AG20443 (cell line): Measurements from ENCODE around the gene FXYD2.
"Not testable (repeated sequence)": the region's sequence is repeated elsewhere in the genome, so short reads cannot be mapped to it uniquely, and the experiment has no call there.

Source experiments
- DNase-seq: peaks from one replicate; pipeline ENCODE4 v3.0.0; 2012; ENCODE audit warnings: low spot score, mixed read lengths

The FXYD2 gene

GRCh38 chr11:117824571-117825537 lies at the start of gene FXYD2:
Gene FXYD2 (minus strand): TSS chr11:117824744. CDS start chr11:117824678, 66 bp downstream.
- DNase-seq: no peak

GRCh38 chr11:117873828-117874125 lies 49.2 kb upstream of the FXYD2 start:
- no peak for DNase-seq

- no peak for DNase-seq
These were observed 48.7 kb upstream of the FXYD2 start for GRCh38 chr11:117872975-117873827.

- DNase-seq: no peak
These were observed 47.9 kb upstream of the FXYD2 start for GRCh38 chr11:117872420-117872961.

GRCh38 chr11:117871784-117872183 lies 47.2 kb upstream of the FXYD2 start:
- no peak for DNase-seq

- DNase-seq: no peak
These were observed 46.6 kb upstream of the FXYD2 start for GRCh38 chr11:117871160-117871559.

GRCh38 chr11:117870103-117870952 lies 45.8 kb upstream of the FXYD2 start:
- DNase-seq: peak; percentile 4

- DNase-seq: no peak
These were observed 45.1 kb upstream of the FXYD2 start for GRCh38 chr11:117869604-117870003.

- DNase-seq: no peak
These were observed 44.4 kb upstream of the FXYD2 start for GRCh38 chr11:117868815-117869561.

GRCh38 chr11:117868088-117868487 lies 43.5 kb upstream of the FXYD2 start:
- no peak for DNase-seq

- no peak for DNase-seq
These were observed 42.0 kb upstream of the FXYD2 start for GRCh38 chr11:117866526-117866925.

- not testable (repeated sequence) for DNase-seq
These were observed 41.0 kb upstream of the FXYD2 start for GRCh38 chr11:117865546-117865945.

- no peak for DNase-seq
These were observed 38.8 kb upstream of the FXYD2 start for GRCh38 chr11:117863383-117863782.

- no peak for DNase-seq
These were observed 38.2 kb upstream of the FXYD2 start for GRCh38 chr11:117862753-117863152.

- no peak for DNase-seq
These were observed 37.6 kb upstream of the FXYD2 start for GRCh38 chr11:117862019-117862725.

- no peak for DNase-seq
These were observed 36.8 kb upstream of the FXYD2 start for GRCh38 chr11:117861151-117862018.

- DNase-seq: no peak
These were observed 35.6 kb upstream of the FXYD2 start for GRCh38 chr11:117860139-117860538.

- no peak for DNase-seq
These were observed 35.1 kb upstream of the FXYD2 start for GRCh38 chr11:117859488-117860112.

- no peak for DNase-seq
These were observed 34.5 kb upstream of the FXYD2 start for GRCh38 chr11:117859061-117859460.
